ENCODE data around the gene PLEKHA1.

Gene PLEKHA1

DNA sequence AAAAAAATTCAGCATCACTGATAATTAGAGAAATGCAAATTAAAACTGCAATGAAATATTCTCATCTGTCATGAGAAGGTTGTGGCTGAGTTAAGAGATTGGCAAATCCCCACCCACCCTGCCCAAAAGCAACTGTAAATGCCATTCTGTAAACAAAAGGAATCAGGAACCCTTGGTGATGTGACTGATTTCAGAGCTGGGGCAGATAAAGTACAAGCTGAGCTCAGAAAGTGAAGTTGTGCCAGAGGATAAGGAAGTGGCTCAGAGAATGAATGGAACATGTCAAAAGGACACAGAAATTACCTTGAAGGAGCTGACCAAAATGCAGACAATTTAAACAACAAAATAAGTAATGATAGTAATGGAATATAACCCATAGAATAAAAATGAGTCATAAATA lies 47.2 kb downstream of the PLEKHA1 start:
- DNase-seq (ENCODE audit: low read depth in 2 of 2): no peak

DNA sequence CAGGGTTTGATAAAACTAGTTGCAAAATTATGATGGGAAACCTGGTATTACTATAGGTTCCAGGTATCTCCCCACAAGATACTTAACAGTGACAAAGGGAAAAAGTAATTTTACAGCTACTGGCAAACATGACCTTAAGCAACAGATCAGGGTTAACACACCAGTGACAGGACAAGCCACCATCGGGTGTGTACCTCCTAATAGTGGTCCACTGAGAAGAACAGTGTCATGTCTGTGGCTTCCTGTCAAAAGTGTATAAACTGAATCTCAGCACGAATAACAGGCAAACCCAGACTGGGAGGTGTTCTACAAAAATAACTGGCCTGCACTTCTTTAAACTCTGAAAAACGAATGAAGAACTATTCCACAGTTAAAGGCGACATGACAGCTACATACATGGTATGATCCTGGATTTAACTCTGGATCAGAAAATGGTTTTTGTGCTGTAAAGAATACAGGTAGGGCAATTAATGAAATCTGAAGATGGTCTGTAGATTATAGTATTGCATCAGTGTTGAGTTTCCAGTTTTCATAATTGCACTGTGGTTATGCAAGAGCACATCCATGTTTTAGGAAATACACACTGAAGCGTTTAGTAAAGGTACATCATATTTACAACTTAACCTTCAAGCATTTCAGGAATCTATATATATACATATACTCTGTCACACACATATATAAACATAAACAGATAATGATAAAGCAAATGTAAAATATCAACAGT lies 47.9 kb downstream of the PLEKHA1 start:
- DNase-seq (ENCODE audit: low read depth in 2 of 2): peak; percentile 8 to 16

DNA sequence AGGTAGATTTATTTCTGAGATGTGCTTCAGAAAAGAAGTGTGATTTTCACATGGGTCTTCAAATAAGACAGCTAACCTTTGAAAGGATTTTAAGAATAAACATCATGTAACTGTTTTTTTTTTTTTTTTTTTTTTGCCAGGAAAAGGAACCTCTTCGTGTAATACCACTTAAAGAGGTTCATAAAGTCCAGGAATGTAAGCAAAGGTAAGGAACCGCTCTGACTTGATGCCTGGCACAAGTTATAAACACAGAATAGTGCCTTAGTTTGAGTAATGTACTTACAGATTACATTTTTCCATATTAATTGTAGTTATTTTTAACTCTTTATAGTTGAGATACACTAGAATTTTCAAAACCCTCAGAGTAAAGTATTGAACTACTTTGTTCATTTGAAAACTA lies 49.6 kb downstream of the PLEKHA1 start:
- no peak for DNase-seq (ENCODE audit: low read depth in 2 of 2)

DNA sequence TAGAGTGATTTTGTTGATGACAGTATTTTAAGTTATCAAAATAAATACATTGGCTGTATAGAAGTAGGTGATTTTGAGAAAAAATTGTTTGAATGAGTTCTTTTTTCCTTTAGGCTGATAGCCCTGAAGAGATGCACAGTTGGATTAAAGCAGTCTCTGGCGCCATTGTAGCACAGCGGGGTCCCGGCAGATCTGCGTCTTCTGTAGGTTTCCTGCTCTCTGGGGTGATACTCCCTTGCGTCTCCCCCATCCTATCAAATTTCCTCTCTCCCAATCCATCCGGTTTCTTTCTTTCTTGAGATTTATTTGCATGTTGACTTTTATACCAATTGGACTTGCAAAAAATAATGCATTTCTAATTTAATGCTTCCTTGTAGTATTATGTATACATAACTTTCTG lies 52.3 kb downstream of the PLEKHA1 start:
- DNase-seq (ENCODE audit: low read depth in 2 of 2): no peak

DNA sequence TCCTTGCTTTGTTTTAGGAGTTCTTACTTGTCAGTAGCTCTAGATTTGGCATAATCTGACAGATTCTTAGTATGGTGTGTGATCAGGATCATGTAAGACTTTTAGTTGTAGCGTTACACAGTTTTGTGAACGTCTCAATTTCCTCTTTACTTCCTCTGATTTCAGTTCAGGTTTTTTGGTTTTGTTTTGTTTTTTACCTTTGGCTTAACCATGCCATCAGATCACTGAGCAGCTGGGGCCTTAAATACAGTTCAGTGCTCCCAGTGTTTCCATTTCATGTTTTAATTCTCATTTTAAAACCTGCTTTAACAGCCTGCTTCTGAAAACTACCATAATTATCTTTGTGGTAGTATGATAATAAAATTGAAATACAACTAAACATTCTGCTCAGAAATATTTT lies 52.8 kb downstream of the PLEKHA1 start:
- DNase-seq (ENCODE audit: low read depth in 2 of 2): no peak

DNA sequence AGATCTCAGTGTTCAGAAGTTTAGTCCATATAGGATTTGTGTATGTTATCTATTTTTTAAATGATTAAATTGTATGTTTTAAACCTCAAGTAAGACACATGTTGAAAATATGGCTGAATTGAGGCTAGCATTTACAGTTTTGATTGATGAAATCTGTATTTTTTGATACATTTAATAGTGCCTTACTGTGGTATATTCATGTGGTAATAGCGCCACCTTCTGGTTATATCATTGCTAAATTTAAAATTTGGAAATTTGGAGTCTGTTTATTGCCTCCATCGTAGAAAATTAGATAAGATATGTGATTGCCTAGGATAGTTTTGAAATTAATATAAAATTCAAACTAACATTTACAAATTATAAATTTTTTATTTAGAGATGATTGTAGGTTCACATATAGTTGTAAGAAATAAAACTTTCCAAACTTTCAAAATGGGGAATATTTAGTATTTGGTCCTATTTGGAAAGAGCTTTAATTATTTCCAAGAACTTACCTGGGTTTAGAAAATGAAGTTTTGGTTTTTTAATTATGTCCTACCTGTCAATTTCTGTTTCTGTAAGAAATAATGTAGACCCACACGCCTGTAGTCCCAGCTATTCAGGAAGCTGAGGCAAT lies 60.8 kb downstream of the PLEKHA1 start:
- DNase-seq (ENCODE audit: low read depth in 2 of 2): no peak

DNA sequence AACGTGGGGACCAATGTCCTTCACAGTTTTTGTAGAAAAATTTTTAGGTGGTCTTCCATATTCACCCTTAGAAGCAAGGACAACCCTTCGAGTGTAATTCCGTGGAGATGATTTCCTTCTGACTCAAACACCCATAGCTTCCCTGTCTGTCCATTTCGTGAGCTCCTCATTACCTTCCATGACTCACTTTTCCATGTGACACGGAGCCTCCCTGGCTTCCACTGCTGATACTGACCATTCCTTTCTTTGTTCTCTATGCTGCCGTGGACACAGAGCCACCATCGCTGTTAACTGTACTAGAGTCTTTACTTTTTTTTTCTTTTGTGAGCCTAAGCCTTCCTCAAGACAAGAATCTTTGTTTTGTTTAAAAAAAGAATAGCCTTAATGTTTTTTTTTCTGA lies 67.5 kb downstream of the PLEKHA1 start:
- DNase-seq (ENCODE audit: low read depth in 2 of 2): no peak

DNA sequence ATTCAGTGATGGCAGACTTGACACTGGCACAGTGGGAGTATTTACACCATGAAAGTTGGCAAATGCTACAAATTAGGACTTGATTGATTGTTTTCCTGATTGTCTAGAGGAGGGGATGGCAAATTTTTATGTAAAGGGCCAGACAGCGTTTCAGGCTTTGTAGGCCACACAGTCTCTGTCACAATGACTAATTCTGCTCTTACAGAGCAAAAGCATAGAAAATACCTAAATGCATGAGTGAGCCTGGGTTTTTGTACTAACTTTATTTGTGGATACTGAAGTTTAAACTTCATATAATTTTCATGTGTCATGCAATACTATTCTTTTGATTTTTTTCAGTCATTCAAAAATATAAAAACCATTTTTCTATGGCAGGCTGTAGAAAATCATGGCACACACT lies 71.0 kb downstream of the PLEKHA1 start:
- no peak for DNase-seq (ENCODE audit: low read depth in 2 of 2)

DNA sequence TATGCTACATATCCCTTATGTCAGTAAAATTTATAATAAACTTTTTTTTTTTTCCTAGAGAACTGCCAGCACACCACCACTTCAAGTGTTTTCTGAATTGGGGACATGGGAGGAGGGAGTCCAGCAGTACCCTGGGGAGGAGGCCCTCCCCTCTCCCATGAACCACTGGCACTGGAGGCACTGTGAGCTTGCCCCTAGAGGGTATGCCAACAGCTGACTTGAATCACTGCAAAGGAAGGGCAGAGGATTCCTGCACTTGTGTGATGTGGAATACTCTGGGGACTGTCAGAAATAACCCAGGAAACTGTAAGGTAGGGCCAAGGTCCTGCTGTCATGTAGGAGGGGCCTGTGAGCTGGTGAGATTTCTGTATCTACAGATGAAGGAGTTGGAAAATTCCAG lies 71.4 kb downstream of the PLEKHA1 start:
- no peak for DNase-seq (ENCODE audit: low read depth in 2 of 2)

DNA sequence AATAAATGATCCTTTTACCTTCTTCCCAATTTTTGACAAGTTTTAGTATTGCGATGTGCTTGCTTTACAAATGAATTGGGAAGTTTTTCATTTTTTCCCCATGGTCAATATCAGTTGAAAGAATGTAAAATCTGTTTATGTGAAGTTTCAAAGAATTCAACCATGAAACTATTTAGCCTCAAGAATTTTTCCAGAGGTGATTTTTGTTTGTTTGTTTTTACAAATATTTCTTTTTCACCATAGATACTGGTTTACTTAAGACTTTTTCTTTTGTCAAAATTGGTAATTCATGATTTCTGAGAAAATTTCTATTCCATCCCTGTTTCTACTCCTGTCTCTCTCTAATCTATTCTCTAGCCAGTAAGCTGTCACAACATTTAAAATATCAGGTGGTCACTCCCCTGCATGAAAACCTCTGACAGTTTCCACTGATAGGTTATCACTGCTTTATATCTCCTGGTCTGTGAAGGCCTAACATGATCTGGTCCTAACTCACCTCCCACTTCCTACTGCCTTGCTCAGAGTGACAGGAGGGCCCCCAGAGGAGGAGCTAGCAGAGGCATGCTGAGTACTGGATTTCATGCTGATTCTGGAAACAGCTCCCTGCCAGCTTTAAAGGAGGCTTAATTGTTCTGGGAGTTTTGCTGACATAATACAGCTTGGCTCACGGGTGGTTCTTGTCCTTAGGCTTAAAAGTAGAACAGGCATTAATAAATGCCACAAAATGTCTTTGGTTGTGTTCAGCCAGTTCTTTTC lies 72.3 kb downstream of the PLEKHA1 start:
- DNase-seq (ENCODE audit: low read depth in 2 of 2): no peak

DNA sequence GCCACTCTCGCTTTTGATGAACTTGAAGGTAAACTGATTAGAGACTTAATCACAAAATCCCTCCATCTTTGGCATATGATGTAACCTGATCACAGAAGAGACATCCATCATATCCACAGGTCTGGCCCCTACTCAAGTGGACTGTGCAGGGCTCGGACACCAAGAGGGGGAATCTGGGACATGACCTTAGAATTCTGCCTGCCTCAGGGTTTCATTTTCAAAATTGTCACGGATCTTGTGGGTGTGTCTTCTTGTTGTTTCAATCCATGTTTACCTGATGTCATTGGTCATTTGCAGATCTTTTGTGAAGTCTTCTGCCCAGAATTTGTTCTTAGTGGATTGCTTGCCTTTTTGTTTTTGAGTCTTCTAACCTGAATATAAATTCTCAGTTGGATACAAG lies 74.1 kb downstream of the PLEKHA1 start:
- DNase-seq (ENCODE audit: low read depth in 2 of 2): no peak

DNA sequence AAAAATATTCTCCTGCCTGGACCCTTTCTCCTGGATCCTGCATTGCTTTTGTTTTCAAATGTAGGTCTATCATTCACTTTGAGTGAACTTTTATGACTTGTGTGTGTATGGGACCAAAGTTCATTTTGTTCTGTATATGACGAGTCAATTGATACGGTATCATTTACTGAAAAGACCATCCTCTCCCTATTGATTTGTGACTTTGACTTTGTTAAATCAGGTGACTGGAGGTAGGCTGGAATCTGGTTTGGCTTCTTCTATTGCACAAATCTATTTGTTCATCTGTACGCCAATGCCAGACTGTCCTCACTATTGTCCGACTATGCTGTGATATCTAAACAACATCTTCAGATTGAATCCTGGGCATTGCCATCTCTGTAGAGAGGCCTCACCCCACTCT lies 74.6 kb downstream of the PLEKHA1 start:
- DNase-seq (ENCODE audit: low read depth in 2 of 2): no peak

DNA sequence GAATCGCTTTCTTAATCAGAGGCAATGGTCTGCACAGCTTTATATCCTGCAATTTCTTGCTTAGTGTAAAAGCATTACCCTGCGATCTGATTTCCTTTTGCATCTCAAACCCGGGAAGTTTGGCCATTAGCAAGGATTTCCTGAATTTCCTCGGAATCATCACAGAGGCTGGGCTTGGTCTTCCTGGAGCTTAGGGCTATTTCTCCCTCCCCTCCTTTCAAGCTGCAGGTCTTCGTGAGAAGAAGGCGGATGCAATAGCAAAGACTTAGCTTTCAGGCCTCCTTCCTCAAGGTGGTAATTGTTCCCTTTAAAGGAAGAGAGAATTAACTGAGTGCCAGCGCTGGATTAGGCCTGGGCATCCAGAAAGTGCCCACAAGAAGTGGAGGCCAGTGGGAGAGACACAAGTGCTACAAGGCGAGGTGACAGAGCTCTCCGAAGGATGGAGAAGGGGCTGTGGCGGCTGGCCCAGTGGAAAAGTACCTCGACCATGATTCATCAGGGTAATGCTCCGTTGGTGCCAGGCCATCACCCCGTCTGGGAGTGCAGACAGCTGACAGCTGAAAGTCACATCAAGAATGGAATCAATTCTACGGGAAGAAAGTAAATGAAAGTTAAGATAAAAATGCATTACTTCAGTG lies 76.0 kb downstream of the PLEKHA1 start:
- no peak for DNase-seq (ENCODE audit: low read depth in 2 of 2)

DNA sequence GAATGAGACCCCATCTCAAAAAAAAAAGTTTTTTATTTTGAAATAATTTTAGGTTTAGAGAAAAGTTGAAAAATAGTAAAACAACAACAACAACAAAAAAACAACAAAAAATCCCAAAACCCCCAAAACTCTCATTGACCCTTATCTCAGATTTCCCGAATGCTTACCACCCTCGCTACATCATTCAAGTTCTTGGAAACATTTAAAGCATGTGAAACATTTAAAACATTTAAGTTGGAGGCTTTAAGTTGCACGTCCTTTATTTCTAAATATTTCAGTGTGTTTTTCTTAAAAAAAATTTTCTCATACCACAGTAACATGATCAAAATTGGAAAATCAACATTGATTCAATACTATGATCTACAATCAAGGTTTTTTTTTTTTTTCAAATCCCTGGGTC lies 79.6 kb downstream of the PLEKHA1 start:
- DNase-seq (ENCODE audit: low read depth in 2 of 2): no peak

DNA sequence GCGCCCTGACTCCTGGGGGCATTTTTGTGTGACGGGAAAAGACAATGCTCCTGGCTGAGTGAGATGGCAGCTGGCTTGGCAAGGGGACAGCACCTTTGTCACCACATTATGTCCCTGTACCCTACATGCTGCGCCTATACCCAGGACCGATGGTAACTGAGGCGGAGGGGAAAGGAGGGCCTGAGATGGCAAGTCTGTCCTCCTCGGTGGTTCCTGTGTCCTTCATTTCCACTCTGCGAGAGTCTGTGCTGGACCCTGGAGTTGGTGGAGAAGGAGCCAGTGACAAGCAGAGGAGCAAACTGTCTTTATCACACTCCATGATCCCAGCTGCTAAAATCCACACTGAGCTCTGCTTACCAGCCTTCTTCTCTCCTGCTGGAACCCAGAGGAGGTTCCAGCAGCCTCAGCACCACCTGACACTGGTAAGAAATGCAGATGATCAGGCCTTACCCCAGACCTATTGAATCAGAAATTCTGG lies 80.1 kb downstream of the PLEKHA1 start, which contains the start of gene ARMS2:
Gene ARMS2, plus strand, starts transcription at position 51 of the 478 bp plus-strand sequence. Its CDS starts 75 bp downstream, at position 126.
- DNase-seq (ENCODE audit: low read depth in 2 of 2): no peak

DNA sequence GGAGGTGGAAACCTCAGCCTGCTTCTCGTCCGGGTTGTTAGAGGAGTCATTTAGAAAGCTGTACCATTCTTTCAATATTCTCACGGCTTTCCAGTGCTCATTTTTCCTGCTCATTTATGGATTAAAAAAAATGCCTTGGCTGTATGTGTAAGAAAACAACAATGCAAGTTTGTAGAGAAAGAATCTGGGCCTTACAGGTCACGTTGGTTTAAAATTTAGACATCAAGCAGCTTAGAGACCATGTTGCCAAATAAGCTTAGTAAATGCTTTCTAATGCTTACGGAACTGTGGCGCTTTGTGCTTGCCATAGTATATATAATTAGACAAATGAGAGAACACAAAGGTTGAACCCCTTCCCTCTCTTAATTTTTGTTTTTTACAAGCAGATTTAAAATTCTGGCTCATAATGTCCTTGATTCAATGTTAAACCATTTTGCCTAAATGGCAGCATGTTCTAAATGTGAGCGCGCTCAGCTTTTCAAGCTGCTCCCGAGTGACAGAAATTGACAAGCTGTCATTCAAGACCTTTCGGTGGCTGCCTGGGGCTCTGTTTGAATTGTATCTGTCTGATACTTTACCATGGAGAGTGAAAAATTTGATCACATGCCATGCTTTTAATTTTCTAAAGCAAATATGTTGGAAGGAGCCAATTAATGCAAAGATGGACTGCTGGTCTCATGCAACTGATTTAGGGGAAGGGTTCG lies 81.0 kb downstream of the PLEKHA1 start:
- no peak for DNase-seq (ENCODE audit: low read depth in 2 of 2)

DNA sequence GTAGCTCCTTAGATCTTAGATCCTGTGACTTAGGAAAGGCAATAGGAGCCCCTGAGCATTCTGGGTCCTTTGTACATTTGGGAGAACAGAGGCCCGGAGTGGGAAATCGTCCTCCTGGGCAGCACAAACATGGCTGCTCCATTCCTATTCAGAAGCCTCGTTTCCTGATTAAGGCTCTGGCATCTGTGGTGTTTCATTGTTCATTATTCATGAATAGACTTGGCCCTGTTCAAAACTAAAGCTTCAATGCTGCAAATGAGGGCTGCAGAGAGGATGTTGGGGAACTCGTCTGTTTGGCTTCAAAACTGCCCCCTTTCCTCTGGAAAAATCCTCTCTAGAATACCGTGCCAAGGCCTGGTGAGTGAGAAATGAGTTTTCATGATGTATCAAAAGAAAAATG lies 83.4 kb downstream of the PLEKHA1 start:
- no peak for DNase-seq (ENCODE audit: low read depth in 2 of 2)

DNA sequence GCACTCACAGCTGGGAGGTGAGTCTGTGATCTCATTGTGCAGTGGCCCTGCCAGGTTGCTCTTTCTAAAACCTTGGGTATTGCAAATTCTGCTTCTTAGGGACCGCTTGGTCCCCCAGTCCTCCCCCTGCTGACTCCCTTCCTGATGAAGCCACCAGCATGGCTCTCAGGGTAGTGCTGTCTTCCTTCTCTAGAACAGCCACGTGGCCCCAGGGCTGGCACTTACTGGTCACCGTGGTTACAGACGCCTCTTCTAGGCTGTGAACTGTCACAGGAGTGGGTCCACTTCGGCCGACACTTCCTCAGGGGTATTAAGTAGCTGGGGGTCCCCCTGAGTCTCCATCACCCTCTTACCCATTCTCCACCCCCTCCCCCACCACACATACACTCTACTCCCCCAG lies 84.2 kb downstream of the PLEKHA1 start:
- DNase-seq (ENCODE audit: low read depth in 2 of 2): no peak

DNA sequence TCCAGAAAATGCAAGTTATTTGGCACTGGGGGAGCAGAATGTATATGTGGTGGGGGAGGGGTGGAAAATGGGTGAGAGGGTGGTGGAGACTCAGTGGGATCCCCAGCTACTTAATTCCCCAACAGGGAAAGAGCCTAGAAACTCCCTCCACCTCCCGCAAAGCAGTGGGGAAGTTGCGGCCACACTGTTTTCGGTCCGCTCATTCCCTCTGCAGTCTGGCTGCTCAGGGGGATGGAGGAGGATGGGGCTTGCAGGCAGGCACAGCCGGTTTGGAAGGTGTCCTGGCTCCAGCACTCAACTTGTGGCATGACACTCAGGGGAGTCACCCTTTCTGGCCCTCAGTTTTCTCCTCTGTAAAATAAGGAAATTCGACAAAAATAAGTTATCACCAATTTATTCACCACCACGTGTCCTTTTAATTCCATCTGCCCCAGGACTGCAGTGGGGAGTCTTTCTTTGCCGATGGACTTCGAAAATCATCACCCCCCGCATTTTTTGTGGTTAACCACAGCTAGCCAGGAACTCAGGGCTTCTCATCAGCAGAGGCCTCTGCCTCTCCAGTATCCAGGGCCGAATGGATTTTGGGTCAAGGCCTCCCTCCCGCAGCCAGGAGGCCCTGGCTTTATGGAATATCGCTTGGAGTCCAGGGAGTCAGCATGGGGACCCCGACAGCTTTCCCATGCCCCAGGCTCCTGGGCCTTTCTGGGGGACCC lies 85.2 kb downstream of the PLEKHA1 start:
- DNase-seq (ENCODE audit: low read depth in 2 of 2): no peak

DNA sequence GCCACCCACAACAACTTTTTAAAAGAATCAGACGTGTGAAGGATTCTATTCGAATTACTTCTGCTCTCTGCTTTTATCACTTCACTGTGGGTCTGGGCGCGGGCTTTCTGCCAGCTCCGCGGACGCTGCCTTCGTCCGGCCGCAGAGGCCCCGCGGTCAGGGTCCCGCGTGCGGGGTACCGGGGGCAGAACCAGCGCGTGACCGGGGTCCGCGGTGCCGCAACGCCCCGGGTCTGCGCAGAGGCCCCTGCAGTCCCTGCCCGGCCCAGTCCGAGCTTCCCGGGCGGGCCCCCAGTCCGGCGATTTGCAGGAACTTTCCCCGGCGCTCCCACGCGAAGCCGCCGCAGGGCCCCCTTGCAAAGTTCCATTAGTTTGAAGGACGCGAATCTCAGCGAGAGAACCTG lies 86.4 kb downstream of the PLEKHA1 start:
- no peak for DNase-seq (ENCODE audit: low read depth in 2 of 2)

DNA sequence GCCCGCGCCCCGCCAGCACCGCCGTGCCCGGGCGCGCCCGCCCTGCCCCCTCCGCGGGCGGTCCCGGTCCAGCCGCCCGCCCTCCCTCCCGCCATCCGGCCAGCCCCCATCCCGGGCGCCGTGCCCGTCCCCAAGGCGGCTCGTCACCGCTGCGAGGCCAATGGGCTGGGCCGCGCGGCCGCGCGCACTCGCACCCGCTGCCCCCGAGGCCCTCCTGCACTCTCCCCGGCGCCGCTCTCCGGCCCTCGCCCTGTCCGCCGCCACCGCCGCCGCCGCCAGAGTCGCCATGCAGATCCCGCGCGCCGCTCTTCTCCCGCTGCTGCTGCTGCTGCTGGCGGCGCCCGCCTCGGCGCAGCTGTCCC lies 86.8 kb downstream of the PLEKHA1 start, which contains the start of gene HTRA1:
Gene HTRA1, plus strand, starts transcription at position 187 of the 362 bp plus-strand sequence. Its CDS starts 100 bp downstream, at position 287.
- no peak for DNase-seq (ENCODE audit: low read depth in 2 of 2)
